H1 (cell line): ENCODE results near the gene MAPRE2.

Experiments
- BCL11A ChIP-seq, 2 experiments: IDR thresholded peaks; one replicate each; pipeline ENCODE4 v1.6.1; 2011; ENCODE audit warnings: low read depth in 2 of 2, low read length in 2 of 2, mild to moderate bottlenecking in 2 of 2
- CBX8 ChIP-seq: fragments of 300-800, 300-1000 bp; sonication (generic); IDR thresholded peaks from 2 replicates; pipeline ENCODE4 v1.7.1; 2016; ENCODE audit warnings: low read depth, low read length, borderline replicate concordance
- CEBPB ChIP-seq: IDR thresholded peaks from 2 replicates; pipeline ENCODE4 v1.6.1; 2012; ENCODE audit warnings: low read depth, low read length
- EZH2 ChIP-seq: fragments of 200-600 bp; sonication (generic); IDR thresholded peaks from 2 replicates; pipeline ENCODE4 v1.7.1; 2012; ENCODE audit warnings: low read depth, mild to moderate bottlenecking, moderate library complexity, low read length, inconsistent platforms; ENCODE audit not compliant: severe bottlenecking
- GTF2F1 ChIP-seq: IDR thresholded peaks from 2 replicates; pipeline ENCODE4 v1.6.1; 2012; ENCODE audit warnings: low read depth, low read length, improper control_type of control experiment, borderline replicate concordance
- JUN ChIP-seq: IDR thresholded peaks from 2 replicates; pipeline ENCODE4 v1.6.1; 2011; ENCODE audit warnings: low read depth, mild to moderate bottlenecking, improper control_type of control experiment, low read length
- PHF8 ChIP-seq: fragments of 200-600 bp; sonication (generic); conservative IDR thresholded peaks from 2 replicates; pipeline ENCODE4 v1.7.1; 2012; ENCODE audit warnings: low read depth, mild to moderate bottlenecking, inconsistent platforms, low read length, moderate library complexity
- POLR2A ChIP-seq, 2 experiments: IDR thresholded peaks; 1 replicate in 1 of 2; 2 replicates in 1 of 2; pipeline ENCODE4 v1.6.1; 2011; ENCODE audit warnings: low read depth in 2 of 2, low read length in 2 of 2, mild to moderate bottlenecking in 2 of 2; ENCODE audit errors: control extremely low read depth in 1 of 2
- SP1 ChIP-seq: IDR thresholded peaks from 2 replicates; pipeline ENCODE4 v1.6.1; 2011; ENCODE audit warnings: low read depth, low read length
- SP4 ChIP-seq: IDR thresholded peaks from 2 replicates; pipeline ENCODE4 v1.6.1; 2012; ENCODE audit warnings: low read length, inconsistent platforms
- TAF1 ChIP-seq: IDR thresholded peaks from 2 replicates; pipeline ENCODE4 v1.6.1; 2011; ENCODE audit warnings: mild to moderate bottlenecking, low read depth, low read length
- TF ChIP-seq, protein P1 (sequence below), 3 experiments: IDR thresholded peaks; 1 replicate in 2 of 3; 2 replicates in 1 of 3; pipeline versions ENCODE4 v1.5.1 to v1.6.1; 2011; ENCODE audit warnings: low read length in 3 of 3, mild to moderate bottlenecking in 3 of 3, inconsistent platforms in 2 of 3, low read depth in 1 of 3, moderate library complexity in 1 of 3; ENCODE audit not compliant: insufficient read depth in 1 of 3; ENCODE audit errors: control extremely low read depth in 1 of 3
- TF ChIP-seq, protein P2 (sequence below): IDR thresholded peaks from 2 replicates; pipeline ENCODE4 v1.6.1; 2011; ENCODE audit warnings: low read length, improper control_type of control experiment

GRCh38 chr18:35067454-35067853 is 26.2 kb downstream of the MAPRE2 start:
- TF ChIP-seq, protein P1, sequence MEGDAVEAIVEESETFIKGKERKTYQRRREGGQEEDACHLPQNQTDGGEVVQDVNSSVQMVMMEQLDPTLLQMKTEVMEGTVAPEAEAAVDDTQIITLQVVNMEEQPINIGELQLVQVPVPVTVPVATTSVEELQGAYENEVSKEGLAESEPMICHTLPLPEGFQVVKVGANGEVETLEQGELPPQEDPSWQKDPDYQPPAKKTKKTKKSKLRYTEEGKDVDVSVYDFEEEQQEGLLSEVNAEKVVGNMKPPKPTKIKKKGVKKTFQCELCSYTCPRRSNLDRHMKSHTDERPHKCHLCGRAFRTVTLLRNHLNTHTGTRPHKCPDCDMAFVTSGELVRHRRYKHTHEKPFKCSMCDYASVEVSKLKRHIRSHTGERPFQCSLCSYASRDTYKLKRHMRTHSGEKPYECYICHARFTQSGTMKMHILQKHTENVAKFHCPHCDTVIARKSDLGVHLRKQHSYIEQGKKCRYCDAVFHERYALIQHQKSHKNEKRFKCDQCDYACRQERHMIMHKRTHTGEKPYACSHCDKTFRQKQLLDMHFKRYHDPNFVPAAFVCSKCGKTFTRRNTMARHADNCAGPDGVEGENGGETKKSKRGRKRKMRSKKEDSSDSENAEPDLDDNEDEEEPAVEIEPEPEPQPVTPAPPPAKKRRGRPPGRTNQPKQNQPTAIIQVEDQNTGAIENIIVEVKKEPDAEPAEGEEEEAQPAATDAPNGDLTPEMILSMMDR (IDR thresholded peaks at IDR 0.05; ENCODE audit: control extremely low read depth in 1 of 3, insufficient read depth in 1 of 3, low read depth in 1 of 3, low read length in 3 of 3): no peak
- TF ChIP-seq CEBPB: no peak
- TF ChIP-seq BCL11A (IDR thresholded peaks at IDR 0.05; ENCODE audit: low read depth in 2 of 2, low read length in 2 of 2): no peak
- no peak for TF ChIP-seq CBX8
- TF ChIP-seq POLR2A (IDR thresholded peaks at IDR 0.05; ENCODE audit: control extremely low read depth in 1 of 2, low read depth in 2 of 2, low read length in 2 of 2): no peak
- TF ChIP-seq, protein P2, sequence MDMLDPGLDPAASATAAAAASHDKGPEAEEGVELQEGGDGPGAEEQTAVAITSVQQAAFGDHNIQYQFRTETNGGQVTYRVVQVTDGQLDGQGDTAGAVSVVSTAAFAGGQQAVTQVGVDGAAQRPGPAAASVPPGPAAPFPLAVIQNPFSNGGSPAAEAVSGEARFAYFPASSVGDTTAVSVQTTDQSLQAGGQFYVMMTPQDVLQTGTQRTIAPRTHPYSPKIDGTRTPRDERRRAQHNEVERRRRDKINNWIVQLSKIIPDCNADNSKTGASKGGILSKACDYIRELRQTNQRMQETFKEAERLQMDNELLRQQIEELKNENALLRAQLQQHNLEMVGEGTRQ: no peak
- no peak for TF ChIP-seq SP1
- no peak for TF ChIP-seq GTF2F1
- no peak for TF ChIP-seq EZH2
- no peak for TF ChIP-seq SP4
- TF ChIP-seq JUN: no peak
- no peak for TF ChIP-seq TAF1
- TF ChIP-seq PHF8: no peak
